Stomach (tissue), 9 donors: ENCODE data around the gene PDE4B. TPM values are rescaled to one million over a fixed set of nuclear protein-coding genes. Genes with fewer than 3 reads are reported as not detected.

ENCODE experiments used
- DNase-seq, 2 donors: peaks; one replicate each; pipeline versions ENCODE4 v3.0.0 to v3.0.0-alpha.2; 2013 to 2019
- H3K27ac ChIP-seq, 5 donors: fragments of 200-600 bp in 4 of 5; sonication (generic) in 4 of 5; one replicate each; pipeline ENCODE4 v1.5.1; 2013 to 2019; ENCODE audit warnings: mild to moderate bottlenecking in 1 of 5, moderate library complexity in 1 of 5
- H3K27me3 ChIP-seq, 3 donors: fragments of 200-600 bp; sonication (generic); one replicate each; pipeline ENCODE4 v1.5.1; 2017 to 2019; ENCODE audit warnings: mixed run types in 1 of 3
- H3K36me3 ChIP-seq, 4 donors: fragments of 200-600 bp; sonication (generic); 1 replicate in 3 of 4; 2 replicates in 1 of 4; pipeline ENCODE4 v1.5.1; 2016 to 2019
- H3K4me1 ChIP-seq, 4 donors: fragments of 200-600 bp; sonication (generic); one replicate each; pipeline ENCODE4 v1.5.1; 2016 to 2019
- H3K4me3 ChIP-seq, 4 donors: fragments of 200-600 bp; sonication (generic) in 3 of 4; one replicate each; pipeline ENCODE4 v1.5.1; 2016 to 2019; ENCODE audit warnings: mild to moderate bottlenecking in 1 of 4
- H3K9me3 ChIP-seq, 4 donors: fragments of 200-600 bp; sonication (generic); one replicate each; pipeline ENCODE4 v1.5.1; 2016 to 2019
- CTCF ChIP-seq, 7 experiments: fragments of 450-650 bp in 4 of 7; fragments of 200-600 bp in 3 of 7; sonication (generic) in 3 of 7; IDR thresholded peaks; one replicate each; pipeline ENCODE4 v1.5.1; 2016 to 2019; ENCODE audit warnings: antibody characterized with exemption in 7 of 7, control low read depth in 2 of 7, mild to moderate bottlenecking in 1 of 7
- EP300 ChIP-seq: sonication (generic); formaldehyde crosslinking; IDR thresholded peaks from one replicate; pipeline ENCODE4 v1.6.1; 2017; ENCODE audit warnings: antibody characterized with exemption
- POLR2A ChIP-seq, 4 donors: fragments of 450-650 bp; IDR thresholded peaks; one replicate each; pipeline ENCODE4 v1.6.1; 2016; ENCODE audit warnings: antibody characterized with exemption in 4 of 4, control low read depth in 2 of 4, mild to moderate bottlenecking in 1 of 4, moderate library complexity in 1 of 4
- POLR2AphosphoS5 ChIP-seq, 3 donors: sonication (generic); formaldehyde crosslinking; IDR thresholded peaks; one replicate each; pipeline ENCODE4 v1.6.1; 2016; ENCODE audit warnings: antibody characterized with exemption in 3 of 3
- WGBS, 5 donors: extraction: QIAGEN DNeasy Blood & Tissue Kit in 3 of 5; methylation state at CpG; one replicate each; pipeline versions ENCODE4 v1.1.5 to v1.1.7; 2013 to 2018; 5-methylcytosine and 5-hydroxymethylcytosine counted together
- intact Hi-C: fragments of 100-400 bp; cut with DNase I; formaldehyde crosslinking; loops from one replicate; pipeline ENCODE4 v1.15.1; 2023; ENCODE audit warnings: low total_unique reads
- polyA plus RNA-seq, 3 donors: library from polyadenylated mRNA; stranded (reverse); fragments of 200-250 nt; gene quantifications; one replicate each; pipeline ENCODE4 v1.2.3, GENCODE V29; 2013
- total RNA-seq, 5 donors: library from RNA; depleted of rRNA; stranded (reverse); fragments of >200 nt; gene quantifications; one replicate each; pipeline versions ENCODE4 v1.1.0 to v1.2.3, GENCODE V29; 2014 to 2016
- donor health status: healthy with polysubstance abuse.
- donor health status: Bipolar disorder and iron deficiency.
- donor health status: healthy.

The PDE4B gene
- total and polyA plus RNA-seq, 8 donors, result 0.45 to 34.3 (median 3.2) TPM

GRCh38 chr1:66393586-66394287, 601.0 kb downstream of the PDE4B start:
- H3K9me3 ChIP-seq, result no peaks in the 10 kb centered on the region
- no peaks in the 10 kb centered on the region for H3K36me3 ChIP-seq
- peaks cover 0 to 20% (median 5%) of the 10 kb centered on the region in 4 donors for H3K4me1 ChIP-seq
- TF ChIP-seq CTCF (IDR thresholded peaks at IDR 0.05) (no peak), EP300 (no peak), POLR2A (IDR thresholded peaks at IDR 0.05) (no peak), POLR2AphosphoS5 (IDR thresholded peaks at IDR 0.05) (no peak)
- H3K27ac ChIP-seq, result no peak overlapping the region
- intact Hi-C loops, result no loop called here
- no peaks in the 10 kb centered on the region for H3K27me3 ChIP-seq
- no peak for DNase-seq
- H3K4me3 ChIP-seq, result no peak overlapping the region
- WGBS, 5 donors, result 91 to 95% (median 94%) methylated on average over 7 of the region's 7 CpGs

GRCh38 chr1:66394603-66395002, 601.9 kb downstream of the PDE4B start:
- Histone ChIP-seq H3K27ac (no peak overlapping the region), H3K4me3 (no peak overlapping the region), H3K4me1 (peaks cover 0 to 20% (median 5%) of the 10 kb centered on the region in 4 donors), H3K27me3 (no peaks in the 10 kb centered on the region), H3K9me3 (no peaks in the 10 kb centered on the region), H3K36me3 (no peaks in the 10 kb centered on the region)
- WGBS, 5 donors, result 89 to 96% (median 94%) methylated on average over 5 of the region's 5 CpGs
- DNase-seq, result no peak
- intact Hi-C loops, result no loop called here
- TF ChIP-seq CTCF (IDR thresholded peaks at IDR 0.05) (no peak), POLR2AphosphoS5 (IDR thresholded peaks at IDR 0.05) (no peak), EP300 (no peak), POLR2A (IDR thresholded peaks at IDR 0.05) (no peak)

- TF ChIP-seq EP300 (no peak), CTCF (IDR thresholded peaks at IDR 0.05) (no peak), POLR2A (IDR thresholded peaks at IDR 0.05) (no peak), POLR2AphosphoS5 (IDR thresholded peaks at IDR 0.05) (no peak)
- H3K4me3 ChIP-seq, result no peak overlapping the region
- H3K27ac ChIP-seq, result peak overlapping the region in 3 of 5 donors; percentile 20 to 58 (median 28)
- H3K27me3 ChIP-seq, result no peaks in the 10 kb centered on the region
- intact Hi-C loops, result no loop called here
- no peaks in the 10 kb centered on the region for H3K36me3 ChIP-seq
- H3K9me3 ChIP-seq, result no peaks in the 10 kb centered on the region
- WGBS, 5 donors, result 54 to 69% (median 66%) methylated on average over 9 of the region's 9 CpGs
- H3K4me1 ChIP-seq, result peaks cover 0 to 20% (median 5%) of the 10 kb centered on the region in 4 donors
- peak in 1 of 2 donors; percentile 28 for DNase-seq
These were observed 602.7 kb downstream of the PDE4B start for GRCh38 chr1:66395202-66396061.

- TF ChIP-seq POLR2A (IDR thresholded peaks at IDR 0.05), result no peak
- TF ChIP-seq EP300, result no peak
- TF ChIP-seq POLR2AphosphoS5 (IDR thresholded peaks at IDR 0.05), result no peak
- no peak for TF ChIP-seq CTCF (IDR thresholded peaks at IDR 0.05)
- 74 to 84% (median 81%) methylated on average over 7 of the region's 7 CpGs for WGBS, 5 donors
These were observed 603.7 kb downstream of the PDE4B start for GRCh38 chr1:66396212-66396890.

More at GRCh38 chr1:66396212-66396890, 603.7 kb downstream of the PDE4B start:
- intact Hi-C loops, result no loop called here
- Histone ChIP-seq H3K4me1 (peaks cover 0 to 20% (median 5%) of the 10 kb centered on the region in 4 donors), H3K9me3 (no peaks in the 10 kb centered on the region), H3K4me3 (no peak overlapping the region), H3K27ac (peak overlapping the region in 2 of 5 donors; percentile 20 to 58), H3K36me3 (no peaks in the 10 kb centered on the region), H3K27me3 (no peaks in the 10 kb centered on the region)
- DNase-seq, result no peak
